H1 (cell line): ENCODE measurements around the gene DPY30. TPM values are rescaled to one million over a fixed set of nuclear protein-coding genes. Genes with fewer than 3 reads are reported as not detected.
"Not testable (repeated sequence)": the region's sequence is repeated elsewhere in the genome, so short reads cannot be mapped to it uniquely, and the experiment has no call there.

Source experiments
- CTCF ChIA-PET: fragments of 300-600 bp; sonication (Branson Sonifier 250); formaldehyde crosslinking; loops from one replicate; lab custom pipeline; 2021; ENCODE audit not compliant: partially characterized antibody; lab: Charles Lee
- POLR2A ChIA-PET: fragments of 300-600 bp; sonication (Branson Sonifier 250); formaldehyde crosslinking; loops from one replicate; lab custom pipeline; 2021; ENCODE audit warnings: inconsistent platforms; ENCODE audit not compliant: partially characterized antibody; lab: Charles Lee
- DNase-seq, 2 experiments: peaks; one replicate each; pipeline versions ENCODE4 v3.0.0 to v3.0.0-alpha.2; 2010 to 2022; ENCODE audit warnings: low spot score in 2 of 2, low read depth in 1 of 2, mixed read lengths in 1 of 2
- FAIRE-seq: peaks from 2 replicates; lab custom pipeline; 2011; peaks lifted over from hg19 to GRCh38; lab: Jason Lieb, UNC
- H2AFZ ChIP-seq: 2 replicates; pipeline ENCODE4 v1.8.1; 2012; ENCODE audit warnings: low read length, inconsistent platforms
- H2AK5ac ChIP-seq: 2 replicates; pipeline ENCODE4 v1.6.1; 2013; ENCODE audit warnings: low read depth, low read length
- H2BK120ac ChIP-seq: replicated peaks from 2 replicates; pipeline ENCODE3; 2013; ENCODE audit warnings: low read depth, low read length, inconsistent platforms
- H2BK12ac ChIP-seq: 2 replicates; pipeline ENCODE4 v1.6.1; 2013; ENCODE audit warnings: low read depth, low read length
- H2BK15ac ChIP-seq: 2 replicates; pipeline ENCODE4 v1.6.1; 2013; ENCODE audit warnings: low read length
- H2BK20ac ChIP-seq: 2 replicates; pipeline ENCODE4 v1.6.1; 2013; ENCODE audit warnings: low read length
- H2BK5ac ChIP-seq: 2 replicates; pipeline ENCODE4 v1.6.1; 2013; ENCODE audit warnings: low read depth, low read length
- H3K14ac ChIP-seq: 2 replicates; pipeline ENCODE4 v1.6.1; 2013; ENCODE audit warnings: inconsistent platforms; ENCODE audit not compliant: insufficient read length
- H3K18ac ChIP-seq: 2 replicates; pipeline ENCODE4 v1.6.1; 2013; ENCODE audit warnings: low read length; ENCODE audit errors: extremely low read depth
- H3K23ac ChIP-seq: 2 replicates; pipeline ENCODE4 v1.6.1; 2013; ENCODE audit warnings: inconsistent platforms; ENCODE audit not compliant: insufficient read length
- H3K23me2 ChIP-seq: 2 replicates; pipeline ENCODE4 v1.6.1; 2013; ENCODE audit warnings: low read depth, low read length
- H3K27ac ChIP-seq: 2 replicates; pipeline ENCODE4 v1.6.1; 2011; ENCODE audit warnings: low read depth, low read length, inconsistent platforms
- H3K27me3 ChIP-seq, 4 experiments: replicated peaks in 1 of 4; 1 replicate in 1 of 4; 2 replicates in 3 of 4; pipeline versions ENCODE4 v1.6.1 to v1.8.1; 2011 to 2013; ENCODE audit warnings: low read length in 3 of 4, mild to moderate bottlenecking in 3 of 4, inconsistent platforms in 2 of 4, mixed read lengths in 2 of 4, moderate library complexity in 1 of 4; ENCODE audit not compliant: control insufficient read depth in 3 of 4, insufficient read depth in 3 of 4; ENCODE audit errors: extremely low read depth in 1 of 4
- H3K36me3 ChIP-seq, 4 experiments: 2 replicates each; pipeline versions ENCODE4 v1.6.1 to v1.8.1; 2011 to 2013; ENCODE audit warnings: mild to moderate bottlenecking in 4 of 4, low read length in 3 of 4, moderate library complexity in 2 of 4, control low read depth in 1 of 4, inconsistent platforms in 1 of 4; ENCODE audit not compliant: insufficient read depth in 4 of 4, control insufficient read depth in 2 of 4
- H3K4ac ChIP-seq: replicated peaks from 2 replicates; pipeline ENCODE3; 2013; ENCODE audit warnings: low read length, low read depth, mixed read lengths, inconsistent platforms; ENCODE audit not compliant: insufficient read length
- H3K4me1 ChIP-seq, 4 experiments: replicated peaks in 1 of 4; 1 replicate in 1 of 4; 2 replicates in 3 of 4; pipeline versions ENCODE4 v1.6.1 to v1.8.1; 2011 to 2013; ENCODE audit warnings: low read length in 3 of 4, inconsistent platforms in 2 of 4, mixed read lengths in 1 of 4; ENCODE audit not compliant: insufficient read depth in 4 of 4, control insufficient read depth in 3 of 4
- H3K4me2 ChIP-seq, 2 experiments: 2 replicates each; pipeline versions ENCODE4 v1.6.1 to v1.8.1; 2011 to 2013; ENCODE audit warnings: low read depth in 2 of 2, low read length in 2 of 2, control low read depth in 1 of 2, inconsistent platforms in 1 of 2, mild to moderate bottlenecking in 1 of 2; ENCODE audit not compliant: insufficient read depth in 1 of 2
- H3K4me3 ChIP-seq, 4 experiments: fragments of 200-600, 300-600 bp in 1 of 4; sonication (generic), shearing (Covaris generic), sonication (Bioruptor Twin) in 1 of 4; 2 replicates each; pipeline versions ENCODE4 v1.5.1 to v1.8.1; 2011 to 2016; ENCODE audit warnings: low read length in 4 of 4, low read depth in 3 of 4, control low read depth in 2 of 4, inconsistent platforms in 2 of 4, mild to moderate bottlenecking in 2 of 4, mixed read lengths in 1 of 4, moderate library complexity in 1 of 4; ENCODE audit not compliant: insufficient read depth in 2 of 4; ENCODE audit errors: extremely low read depth in 1 of 4
- H3K56ac ChIP-seq: replicated peaks from 2 replicates; pipeline ENCODE3; 2013; ENCODE audit warnings: low read depth, mild to moderate bottlenecking, mixed read lengths, low read length, inconsistent platforms; ENCODE audit not compliant: insufficient read length
- H3K79me1 ChIP-seq: 2 replicates; pipeline ENCODE4 v1.6.1; 2013; ENCODE audit warnings: low read depth, low read length, control low read depth
- H3K79me2 ChIP-seq, 2 experiments: 2 replicates each; pipeline versions ENCODE4 v1.6.1 to v1.8.1; 2012 to 2013; ENCODE audit warnings: low read length in 2 of 2, mild to moderate bottlenecking in 2 of 2, inconsistent platforms in 1 of 2; ENCODE audit not compliant: insufficient read depth in 2 of 2, control insufficient read depth in 1 of 2
- H3K9ac ChIP-seq, 4 experiments: replicated peaks in 1 of 4; 1 replicate in 1 of 4; 2 replicates in 3 of 4; pipeline versions ENCODE4 v1.6.1 to v1.8.1; 2011 to 2013; ENCODE audit warnings: low read depth in 3 of 4, low read length in 3 of 4, control low read depth in 2 of 4, mild to moderate bottlenecking in 2 of 4, moderate library complexity in 2 of 4, inconsistent platforms in 1 of 4; ENCODE audit errors: extremely low read depth in 1 of 4
- H3K9me3 ChIP-seq, 2 experiments: 2 replicates each; pipeline versions ENCODE4 v1.6.1 to v1.8.1; 2012 to 2013; ENCODE audit warnings: mild to moderate bottlenecking in 2 of 2, moderate library complexity in 2 of 2, control low read depth in 1 of 2, inconsistent platforms in 1 of 2, low read depth in 1 of 2, low read length in 1 of 2, mixed read lengths in 1 of 2; ENCODE audit not compliant: insufficient read depth in 2 of 2
- H4K20me1 ChIP-seq, 2 experiments: replicated peaks in 1 of 2; 2 replicates each; pipeline versions ENCODE3 to v1.8.1; 2011 to 2013; ENCODE audit warnings: inconsistent platforms in 2 of 2, low read length in 2 of 2, mild to moderate bottlenecking in 1 of 2; ENCODE audit not compliant: insufficient read depth in 2 of 2, control insufficient read depth in 1 of 2
- H4K5ac ChIP-seq: 2 replicates; pipeline ENCODE4 v1.6.1; 2013; ENCODE audit warnings: low read length, low read depth, mixed read lengths, inconsistent platforms; ENCODE audit not compliant: insufficient read length
- H4K8ac ChIP-seq: 2 replicates; pipeline ENCODE4 v1.8.0; 2013; ENCODE audit warnings: mild to moderate bottlenecking, moderate library complexity, low read length, inconsistent platforms; ENCODE audit not compliant: insufficient read depth; ENCODE audit errors: extremely low read depth
- H4K91ac ChIP-seq: replicated peaks from 2 replicates; pipeline ENCODE3; 2013; ENCODE audit warnings: low read length, mixed read lengths, inconsistent platforms; ENCODE audit not compliant: insufficient read length
- WGBS, 2 experiments: shearing (Covaris generic) in 1 of 2; methylation state at CpG; one replicate each; pipeline versions ENCODE4 v1.1.6 to v1.1.7; 2013 to 2015; ENCODE audit warnings: low lambda C conversion rate in 2 of 2, mixed read lengths in 2 of 2, inconsistent platforms in 1 of 2, low coverage in 1 of 2, missing lambda C conversion rate in 1 of 2; ENCODE audit not compliant: insufficient replicate concordance in 2 of 2, insufficient coverage in 1 of 2, insufficient read length in 1 of 2; ENCODE audit errors: extremely low coverage in 1 of 2, missing lambda C conversion rate in 1 of 2; 5-methylcytosine and 5-hydroxymethylcytosine counted together
- polyA plus RNA-seq, 7 experiments: library from polyadenylated mRNA; depleted of rRNA in 3 of 7; stranded (reverse) in 5 of 7; unstranded in 2 of 7; fragments of >200 nt in 5 of 7; fragments of 200-250 nt in 2 of 7; gene quantifications; 1 replicate in 5 of 7; 2 replicates in 1 of 7; 4 replicates in 1 of 7; pipeline versions ENCODE4 v1.2.1 to v1.2.3, GENCODE V29; 2011 to 2013; ENCODE audit warnings: missing spikeins in 2 of 7, mixed read lengths in 2 of 7
- total RNA-seq: library from RNA; stranded (reverse); fragmentation: NEBNext Ultra II Directional; extraction: Animal tissue kit (Norgen Biotek cat#: 25700); gene quantifications from 2 replicates; pipeline ENCODE4 v1.2.1, GENCODE V29; 2021

DPY30 gene
- total and polyA plus RNA-seq, 2 of the 8 experiments (the other 6 are each of a cell fraction or from before 2014, with no cell fraction given), result 139 to 157 TPM

DNA sequence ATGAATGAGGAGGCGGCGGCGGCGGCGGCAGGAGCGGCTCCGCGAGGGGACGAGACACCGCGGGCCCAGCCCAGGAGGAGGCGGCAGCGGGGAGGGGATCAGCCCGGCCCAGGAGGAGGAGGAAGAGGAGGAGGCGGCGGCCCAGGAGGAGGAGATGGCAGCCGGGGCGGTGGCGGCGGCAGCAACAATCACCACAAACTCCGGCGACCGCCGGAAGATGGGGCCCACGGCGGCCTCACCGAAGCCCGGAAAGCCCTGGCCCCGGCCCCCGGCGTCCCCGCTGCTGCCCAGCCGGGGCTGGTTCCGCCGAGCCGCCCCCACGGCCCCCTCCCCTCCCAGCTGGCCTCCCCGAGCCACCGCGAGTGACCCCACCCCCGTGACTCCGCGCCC lies 29.3 kb downstream of the DPY30 start:
- H2BK15ac ChIP-seq, H3K36me3 ChIP-seq, H3K18ac ChIP-seq, FAIRE-seq, H3K9me3 ChIP-seq, H3K23me2 ChIP-seq, H2AK5ac ChIP-seq, H3K23ac ChIP-seq, CTCF ChIA-PET, H4K91ac ChIP-seq, H4K5ac ChIP-seq, H3K27ac ChIP-seq, H3K4ac ChIP-seq, H3K56ac ChIP-seq, H3K14ac ChIP-seq, H3K79me1 ChIP-seq, H3K27me3 ChIP-seq, H2BK12ac ChIP-seq, H2AFZ ChIP-seq, H2BK5ac ChIP-seq, H2BK120ac ChIP-seq, H2BK20ac ChIP-seq: not testable (repeated sequence)
- Histone ChIP-seq H3K79me2 (peaks cover 5 to 41% of the 10 kb centered on the region in 2 experiments), H4K8ac (peak overlapping the region; percentile 68; the same call in 1 of the 2 replicates), H3K4me3 (peak overlapping the region; percentile 7 to 76 (median 35); a peak in 5 of 8 replicates), H4K20me1 (peaks cover 8 to 15% of the 10 kb centered on the region in 2 experiments), H3K4me2 (peak overlapping the region in 1 of 2 experiments; percentile 71; a peak in 1 of 4 replicates), H3K9ac (peak overlapping the region in 1 of 4 experiments; percentile 69; a peak in 1 of 7 replicates), H3K4me1 (peaks cover 0 to 13% (median 3%) of the 10 kb centered on the region in 4 experiments; a peak in 4 of 7 replicates)
- WGBS, 2 experiments, result no CpG with 5 or more reads among the region's 43 CpGs
- POLR2A ChIA-PET, result interaction anchor here (1.0 to 3.7 kb wide), 5 partner anchors 11 to 53 kb away, joined by 4 to 17 read pairs (median 10); partner anchors contain the start of genes DPY30 and SPAST
- DNase-seq, result peak in 1 of 2 experiments; percentile 68
